Measurements from ENCODE around the gene ZBED1.
"Not testable (repeated sequence)": the region's sequence is repeated elsewhere in the genome, so short reads cannot be mapped to it uniquely, and the experiment has no call there.

The ZBED1 gene

GRCh38 chrX:2519638-2520037 is 18.9 kb upstream of the ZBED1 start:
- not testable (repeated sequence) for H3K27ac ChIP-seq (ENCODE audit: low read length)

GRCh38 chrX:2517055-2517454 is 16.3 kb upstream of the ZBED1 start:
- no peaks in the 10 kb centered on the region for H3K27me3 ChIP-seq (ENCODE audit: control insufficient read depth, insufficient read depth, low read length)
- H3K27ac ChIP-seq (ENCODE audit: low read length): no peak overlapping the region
- no peaks in the 10 kb centered on the region for H3K36me3 ChIP-seq (ENCODE audit: control insufficient read depth, insufficient read depth, low read length)
- H3K9me3 ChIP-seq (ENCODE audit: control insufficient read depth, insufficient read depth, low read length): no peaks in the 10 kb centered on the region
- WGBS (ENCODE audit: insufficient coverage, insufficient read length): no CpG with 5 or more reads among the region's 6 CpGs
- no peaks in the 10 kb centered on the region for H3K4me1 ChIP-seq (ENCODE audit: control insufficient read depth, insufficient read depth, low read length)
- DNase-seq (ENCODE audit: low read depth, low spot score): no peak
- no peak overlapping the region for H3K4me3 ChIP-seq (ENCODE audit: low read length)

More at GRCh38 chrX:2519638-2520037, 18.9 kb upstream of the ZBED1 start:
- not testable (repeated sequence) for DNase-seq (ENCODE audit: low read depth, low spot score); H3K36me3 ChIP-seq (ENCODE audit: control insufficient read depth, insufficient read depth, low read length); H3K4me3 ChIP-seq (ENCODE audit: low read length); H3K27me3 ChIP-seq (ENCODE audit: control insufficient read depth, insufficient read depth, low read length); H3K4me1 ChIP-seq (ENCODE audit: control insufficient read depth, insufficient read depth, low read length); H3K9me3 ChIP-seq (ENCODE audit: control insufficient read depth, insufficient read depth, low read length)
- 100% methylated on average over 1 of the region's 3 CpGs for WGBS (ENCODE audit: insufficient coverage, insufficient read length)

GRCh38 chrX:2516623-2517022 is 15.8 kb upstream of the ZBED1 start:
- no peaks in the 10 kb centered on the region for H3K36me3 ChIP-seq (ENCODE audit: control insufficient read depth, insufficient read depth, low read length)
- no peak overlapping the region for H3K27ac ChIP-seq (ENCODE audit: low read length)
- no peaks in the 10 kb centered on the region for H3K4me1 ChIP-seq (ENCODE audit: control insufficient read depth, insufficient read depth, low read length)
- no peak for DNase-seq (ENCODE audit: low read depth, low spot score)
- H3K27me3 ChIP-seq (ENCODE audit: control insufficient read depth, insufficient read depth, low read length): no peaks in the 10 kb centered on the region
- no peak overlapping the region for H3K4me3 ChIP-seq (ENCODE audit: low read length)
- WGBS (ENCODE audit: insufficient coverage, insufficient read length): no CpG with 5 or more reads among the region's 5 CpGs
- no peaks in the 10 kb centered on the region for H3K9me3 ChIP-seq (ENCODE audit: control insufficient read depth, insufficient read depth, low read length)

- Histone ChIP-seq H3K4me3 (ENCODE audit: low read length) (no peak overlapping the region), H3K27me3 (ENCODE audit: control insufficient read depth, insufficient read depth, low read length) (no peaks in the 10 kb centered on the region), H3K27ac (ENCODE audit: low read length) (no peak overlapping the region), H3K4me1 (ENCODE audit: control insufficient read depth, insufficient read depth, low read length) (no peaks in the 10 kb centered on the region), H3K36me3 (ENCODE audit: control insufficient read depth, insufficient read depth, low read length) (no peaks in the 10 kb centered on the region), H3K9me3 (ENCODE audit: control insufficient read depth, insufficient read depth, low read length) (no peaks in the 10 kb centered on the region)
- no peak for DNase-seq (ENCODE audit: low read depth, low spot score)
- no CpG with 5 or more reads among the region's 5 CpGs for WGBS (ENCODE audit: insufficient coverage, insufficient read length)
Measured at GRCh38 chrX:2514131-2514530, 13.4 kb upstream of the ZBED1 start.

DNA sequence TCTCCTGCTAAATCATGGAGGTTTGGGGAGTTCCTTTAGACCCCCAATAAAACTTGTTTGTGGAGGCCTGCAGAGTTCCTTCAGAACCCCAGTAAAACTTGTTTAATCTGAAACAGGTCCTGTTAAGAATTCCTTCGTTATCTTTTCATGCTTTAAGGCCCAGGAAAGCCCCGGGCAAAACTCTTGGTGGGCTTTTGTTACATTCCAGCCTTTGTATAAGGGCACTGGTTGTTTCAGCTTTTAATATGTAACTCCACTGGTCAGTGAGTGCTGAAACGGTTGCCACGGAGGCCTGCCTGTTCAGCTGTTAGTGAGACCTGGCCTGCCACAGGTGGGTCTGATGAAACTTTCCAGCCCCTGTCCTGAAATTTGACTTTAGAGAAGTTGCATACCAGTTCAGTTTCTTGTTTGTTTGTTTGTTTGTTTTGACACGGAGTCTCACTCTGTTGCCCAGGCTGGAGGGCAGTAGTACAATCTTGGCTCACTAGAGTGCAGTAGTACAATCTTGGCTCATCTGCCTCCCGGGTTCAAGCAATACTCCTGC is 12.4 kb upstream of the ZBED1 start:
- no peaks in the 10 kb centered on the region for H3K4me1 ChIP-seq (ENCODE audit: control insufficient read depth, insufficient read depth, low read length)
- DNase-seq (ENCODE audit: low read depth, low spot score): no peak
- WGBS (ENCODE audit: insufficient coverage, insufficient read length): no CpG with 5 or more reads among the region's 6 CpGs

GRCh38 chrX:2512501-2512900 is 11.7 kb upstream of the ZBED1 start:
- no peak for DNase-seq (ENCODE audit: low read depth, low spot score)
- Histone ChIP-seq H3K9me3 (ENCODE audit: control insufficient read depth, insufficient read depth, low read length) (no peaks in the 10 kb centered on the region), H3K36me3 (ENCODE audit: control insufficient read depth, insufficient read depth, low read length) (no peaks in the 10 kb centered on the region), H3K27ac (ENCODE audit: low read length) (no peak overlapping the region), H3K4me3 (ENCODE audit: low read length) (no peak overlapping the region), H3K4me1 (ENCODE audit: control insufficient read depth, insufficient read depth, low read length) (no peaks in the 10 kb centered on the region), H3K27me3 (ENCODE audit: control insufficient read depth, insufficient read depth, low read length) (no peaks in the 10 kb centered on the region)
- no CpG with 5 or more reads among the region's 8 CpGs for WGBS (ENCODE audit: insufficient coverage, insufficient read length)

More for the DNA sequence above, 12.4 kb upstream of the ZBED1 start:
- Histone ChIP-seq H3K27me3 (ENCODE audit: control insufficient read depth, insufficient read depth, low read length) (no peaks in the 10 kb centered on the region), H3K9me3 (ENCODE audit: control insufficient read depth, insufficient read depth, low read length) (no peaks in the 10 kb centered on the region), H3K36me3 (ENCODE audit: control insufficient read depth, insufficient read depth, low read length) (no peaks in the 10 kb centered on the region), H3K4me3 (ENCODE audit: low read length) (no peak overlapping the region), H3K27ac (ENCODE audit: low read length) (no peak overlapping the region)

DNA sequence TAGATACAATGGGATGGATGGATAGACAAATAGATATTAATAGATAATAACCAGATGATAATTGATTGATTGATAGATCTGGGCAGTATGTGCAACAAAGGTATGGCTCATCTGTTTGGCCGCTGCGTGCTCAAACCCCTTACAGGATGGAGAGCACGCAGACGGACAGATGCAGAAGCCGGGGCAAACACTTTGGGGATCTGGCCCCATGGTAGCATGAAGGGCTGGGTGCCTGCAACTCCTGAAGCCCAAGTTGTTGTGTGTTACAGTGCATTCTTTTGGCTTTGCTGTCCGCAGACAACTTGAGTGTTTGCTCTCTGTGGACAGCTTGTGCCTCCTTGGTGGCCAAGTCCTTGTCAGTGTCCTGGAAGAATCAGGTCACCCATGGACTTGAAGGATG is 10.6 kb upstream of the ZBED1 start:
- WGBS (ENCODE audit: insufficient coverage, insufficient read length): no CpG with 5 or more reads among the region's 6 CpGs
- H3K27me3 ChIP-seq (ENCODE audit: control insufficient read depth, insufficient read depth, low read length): no peaks in the 10 kb centered on the region
- no peak overlapping the region; the same call in 1 of the 2 replicates for H3K4me3 ChIP-seq (ENCODE audit: low read length)
- no peak for DNase-seq (ENCODE audit: low read depth, low spot score)
- H3K27ac ChIP-seq (ENCODE audit: low read length): no peak overlapping the region
- H3K9me3 ChIP-seq (ENCODE audit: control insufficient read depth, insufficient read depth, low read length): no peaks in the 10 kb centered on the region
- H3K4me1 ChIP-seq (ENCODE audit: control insufficient read depth, insufficient read depth, low read length): no peaks in the 10 kb centered on the region
- no peaks in the 10 kb centered on the region for H3K36me3 ChIP-seq (ENCODE audit: control insufficient read depth, insufficient read depth, low read length)

DNA sequence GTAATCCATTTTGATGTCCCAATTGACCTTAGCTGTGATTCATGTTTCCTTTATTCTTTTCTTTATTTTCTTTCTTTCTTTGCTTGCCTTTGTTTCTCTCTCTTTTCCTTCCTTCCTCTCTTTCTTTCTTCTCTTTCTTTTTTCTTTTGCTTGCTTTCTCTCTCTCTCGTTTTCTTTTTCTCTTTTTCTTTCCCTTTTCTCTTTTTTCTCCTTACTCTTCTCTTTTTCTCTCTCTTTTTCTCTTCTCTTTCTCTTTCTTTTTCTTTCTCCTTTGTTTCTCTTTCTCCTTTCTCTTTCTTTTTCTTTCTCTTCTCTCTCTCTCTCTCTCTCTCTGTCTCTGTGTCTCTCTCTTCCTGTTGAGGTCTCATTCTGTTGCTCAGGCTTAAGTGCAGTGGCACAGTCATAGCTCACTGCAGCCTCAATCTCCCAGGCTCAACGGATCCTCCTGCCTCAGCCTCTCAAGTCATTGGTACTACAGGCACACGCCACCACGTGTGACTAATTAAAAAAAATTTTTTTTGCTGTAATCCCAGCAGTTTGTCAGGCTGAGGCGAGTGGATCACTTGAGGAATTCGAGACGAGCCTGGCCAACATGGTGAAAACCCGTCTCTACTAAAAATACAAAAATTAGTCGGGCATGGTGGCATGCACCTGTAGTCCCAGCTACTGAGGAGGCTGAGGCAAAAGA is 8.0 kb upstream of the ZBED1 start:
- Histone ChIP-seq H3K27ac (ENCODE audit: low read length) (no peak overlapping the region), H3K9me3 (ENCODE audit: control insufficient read depth, insufficient read depth, low read length) (no peaks in the 10 kb centered on the region), H3K4me1 (ENCODE audit: control insufficient read depth, insufficient read depth, low read length) (no peaks in the 10 kb centered on the region), H3K4me3 (ENCODE audit: low read length) (no peak overlapping the region), H3K27me3 (ENCODE audit: control insufficient read depth, insufficient read depth, low read length) (no peaks in the 10 kb centered on the region), H3K36me3 (ENCODE audit: control insufficient read depth, insufficient read depth, low read length) (no peaks in the 10 kb centered on the region)
- no peak for DNase-seq (ENCODE audit: low read depth, low spot score)
- no CpG with 5 or more reads among the region's 9 CpGs for WGBS (ENCODE audit: insufficient coverage, insufficient read length)

- H3K27ac ChIP-seq (ENCODE audit: low read length): no peak overlapping the region
- no peak for DNase-seq (ENCODE audit: low read depth, low spot score)
- WGBS (ENCODE audit: insufficient coverage, insufficient read length): no CpG with 5 or more reads among the region's 8 CpGs
Measured at GRCh38 chrX:2507904-2508627, 7.3 kb upstream of the ZBED1 start.

GRCh38 chrX:2507196-2507595 is 6.4 kb upstream of the ZBED1 start:
- DNase-seq (ENCODE audit: low read depth, low spot score): no peak
- H3K4me1 ChIP-seq (ENCODE audit: control insufficient read depth, insufficient read depth, low read length): no peaks in the 10 kb centered on the region
- no peak overlapping the region for H3K4me3 ChIP-seq (ENCODE audit: low read length)
- no peaks in the 10 kb centered on the region for H3K27me3 ChIP-seq (ENCODE audit: control insufficient read depth, insufficient read depth, low read length)
- no peaks in the 10 kb centered on the region for H3K36me3 ChIP-seq (ENCODE audit: control insufficient read depth, insufficient read depth, low read length)
- WGBS (ENCODE audit: insufficient coverage, insufficient read length): no CpG with 5 or more reads among the region's 3 CpGs
- H3K9me3 ChIP-seq (ENCODE audit: control insufficient read depth, insufficient read depth, low read length): no peaks in the 10 kb centered on the region
- H3K27ac ChIP-seq (ENCODE audit: low read length): no peak overlapping the region

More at GRCh38 chrX:2507904-2508627, 7.3 kb upstream of the ZBED1 start:
- no peaks in the 10 kb centered on the region for H3K4me1 ChIP-seq (ENCODE audit: control insufficient read depth, insufficient read depth, low read length)
- no peak overlapping the region for H3K4me3 ChIP-seq (ENCODE audit: low read length)
- no peaks in the 10 kb centered on the region for H3K36me3 ChIP-seq (ENCODE audit: control insufficient read depth, insufficient read depth, low read length)
- no peaks in the 10 kb centered on the region for H3K9me3 ChIP-seq (ENCODE audit: control insufficient read depth, insufficient read depth, low read length)
- no peaks in the 10 kb centered on the region for H3K27me3 ChIP-seq (ENCODE audit: control insufficient read depth, insufficient read depth, low read length)
